AG09319 (cell line): ENCODE results near the gene MLLT6.

Source experiments
- DNase-seq: peaks from one replicate; pipeline ENCODE4 v3.0.0-alpha.2; 2010; ENCODE audit warnings: low read depth; ENCODE audit errors: extremely low read depth
- CTCF ChIP-seq: IDR thresholded peaks from 2 replicates; pipeline ENCODE4 v1.5.1; 2011; ENCODE audit warnings: low read depth, mild to moderate bottlenecking, inconsistent platforms, low read length, moderate library complexity

Gene MLLT6

DNA sequence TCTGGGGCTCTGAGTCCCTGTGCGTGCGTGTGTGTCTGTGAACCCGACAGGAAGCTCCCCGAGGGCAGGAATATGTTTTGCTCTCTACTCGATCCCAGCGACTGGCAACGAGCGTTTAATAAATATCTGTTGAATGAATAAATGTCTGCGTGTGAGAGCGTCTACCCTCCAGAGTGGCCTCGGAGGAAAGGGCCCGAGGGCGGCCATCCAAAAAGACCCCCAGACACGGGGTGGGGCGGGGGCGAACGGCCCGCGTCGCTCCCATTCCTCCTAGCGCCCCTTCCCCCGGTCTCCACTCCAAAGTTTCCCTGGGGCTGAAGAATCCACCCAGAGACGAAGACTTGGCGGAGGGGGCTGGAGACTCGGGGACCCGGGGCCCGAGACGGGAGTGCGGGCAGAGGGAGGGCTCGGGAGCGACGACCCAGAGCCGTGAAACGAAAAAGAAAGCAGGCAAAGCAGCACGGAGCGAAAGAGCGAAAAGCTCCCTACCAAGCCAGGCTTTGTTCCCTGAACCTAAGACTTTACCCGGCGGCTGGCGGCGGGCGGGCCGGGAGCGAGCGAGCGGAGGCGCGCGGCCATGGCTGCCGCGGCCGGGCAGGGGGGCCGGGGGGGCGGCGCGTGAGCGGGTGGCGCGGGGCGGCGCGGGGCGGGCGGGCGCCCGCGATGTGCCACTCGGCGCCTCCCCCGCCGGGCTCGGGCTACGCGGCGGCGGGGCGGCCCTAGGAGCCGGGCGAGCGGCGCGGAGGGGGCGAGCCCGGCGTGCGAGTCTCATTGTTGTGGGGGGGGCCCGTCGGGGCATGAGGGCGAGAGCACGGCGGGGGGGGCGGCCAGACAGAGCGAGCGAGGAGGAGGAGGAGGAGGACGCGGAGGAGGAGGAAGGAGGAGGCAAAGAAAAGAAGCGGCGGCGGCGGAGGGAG lies at the start of gene MLLT6:
TSS of gene MLLT6 (plus strand) at position 668 of the 917 bp plus-strand sequence. CDS start 360 bp downstream, outside the sequence.
- TF ChIP-seq CTCF = no peak
- peak; percentile 35 for DNase-seq

- no peak for TF ChIP-seq CTCF
- DNase-seq = no peak
Measured at GRCh38 chr17:38656959-38657823, 47.9 kb upstream of the MLLT6 start.

DNA sequence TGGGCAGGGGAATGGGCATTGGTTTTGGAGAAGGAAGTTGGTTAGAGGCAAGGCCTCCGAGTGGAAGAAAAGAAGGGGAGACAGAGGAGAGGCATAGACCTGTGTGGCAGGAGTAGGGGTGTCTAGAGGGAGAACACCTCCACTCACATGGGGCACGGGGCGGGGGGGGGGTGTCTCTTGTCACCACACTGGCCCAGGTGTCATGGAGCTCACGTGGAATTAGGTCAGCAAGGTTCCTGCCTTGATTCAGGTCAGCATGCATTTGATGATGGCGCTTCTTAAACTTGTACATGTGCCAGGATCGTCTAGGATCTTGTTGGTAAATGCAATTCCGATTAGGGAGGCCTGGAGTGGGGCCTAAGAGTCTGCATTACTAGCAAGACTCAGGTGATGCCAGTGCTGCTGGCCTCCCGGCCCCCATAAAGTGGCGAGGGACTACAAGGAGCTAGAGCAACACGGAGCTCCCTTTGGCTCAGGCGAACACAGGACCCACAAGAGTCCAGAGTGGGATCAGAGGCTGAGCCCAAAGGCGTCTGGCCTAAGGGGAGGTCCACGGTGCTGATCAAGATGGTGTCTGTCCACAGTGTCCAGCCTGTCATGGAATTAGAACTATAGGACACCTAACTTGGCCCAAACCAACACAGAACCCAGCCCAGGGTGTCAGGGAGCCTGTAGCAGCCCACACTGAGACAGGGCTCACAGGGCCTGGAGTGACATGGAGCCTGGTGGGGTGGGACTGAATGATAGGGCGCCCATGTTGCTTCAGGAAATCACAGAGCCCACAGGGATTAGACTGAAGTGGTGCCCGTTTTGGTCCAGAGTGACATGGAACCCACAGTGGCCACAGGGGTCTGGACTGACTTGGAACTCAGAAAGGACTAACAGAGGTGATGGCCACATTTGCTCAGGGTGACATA lies 47.0 kb upstream of the MLLT6 start:
- no peak for TF ChIP-seq CTCF
- no peak for DNase-seq

DNA sequence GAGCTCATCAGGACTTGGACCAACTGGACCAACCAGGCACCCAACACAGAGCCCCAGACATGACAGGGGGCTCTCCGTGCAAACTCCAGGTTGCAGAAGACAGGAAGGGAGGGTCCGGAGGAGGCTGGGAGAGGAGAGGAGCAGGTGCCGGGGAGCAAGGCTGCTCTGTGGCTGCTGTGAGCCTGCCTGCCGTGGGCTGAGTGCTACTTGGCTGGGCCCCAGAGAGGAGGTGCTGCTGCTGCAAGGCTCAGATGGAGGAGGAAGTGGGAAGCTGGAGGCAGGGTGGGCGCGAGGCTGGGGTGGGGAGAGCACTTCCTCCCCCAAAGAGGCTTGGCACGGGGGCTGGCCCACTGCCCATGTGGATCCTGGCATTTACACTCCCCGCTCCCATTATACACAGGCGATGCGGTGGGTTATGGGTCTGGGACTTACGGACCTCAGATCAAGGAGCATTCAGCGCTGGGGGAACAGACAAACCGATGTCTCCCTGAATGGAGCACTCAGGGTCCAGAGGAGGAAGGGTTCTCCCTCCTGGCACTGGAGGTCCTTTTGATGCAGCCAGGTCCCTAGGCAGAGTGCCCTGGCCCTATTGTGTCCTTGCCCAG lies 46.2 kb upstream of the MLLT6 start:
- no peak for TF ChIP-seq CTCF
- DNase-seq = no peak

DNA sequence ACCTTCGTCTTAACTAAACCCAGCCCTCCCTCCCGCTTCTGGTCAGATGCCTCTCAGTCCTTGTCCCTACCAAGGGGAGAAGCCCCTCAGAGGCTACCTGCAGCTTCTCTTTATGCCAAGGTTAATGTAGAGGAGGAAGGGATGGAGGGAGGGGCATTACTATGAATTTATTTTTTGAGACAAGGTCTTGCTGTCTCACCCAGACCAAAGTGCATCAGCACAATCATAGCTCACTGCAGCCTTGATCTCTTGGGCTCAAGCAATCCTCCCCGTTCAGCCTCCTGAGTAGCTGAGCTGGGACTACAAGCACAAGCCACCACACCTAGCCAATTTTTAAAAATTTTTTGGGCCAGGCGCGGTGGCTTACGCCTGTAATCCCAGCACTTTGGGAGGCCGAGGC lies 45.7 kb upstream of the MLLT6 start:
- no peak for DNase-seq

More for the DNA sequence above, 45.7 kb upstream of the MLLT6 start:
- no peak for TF ChIP-seq CTCF
